ENCODE measurements around the gene METAP1.

DNA sequence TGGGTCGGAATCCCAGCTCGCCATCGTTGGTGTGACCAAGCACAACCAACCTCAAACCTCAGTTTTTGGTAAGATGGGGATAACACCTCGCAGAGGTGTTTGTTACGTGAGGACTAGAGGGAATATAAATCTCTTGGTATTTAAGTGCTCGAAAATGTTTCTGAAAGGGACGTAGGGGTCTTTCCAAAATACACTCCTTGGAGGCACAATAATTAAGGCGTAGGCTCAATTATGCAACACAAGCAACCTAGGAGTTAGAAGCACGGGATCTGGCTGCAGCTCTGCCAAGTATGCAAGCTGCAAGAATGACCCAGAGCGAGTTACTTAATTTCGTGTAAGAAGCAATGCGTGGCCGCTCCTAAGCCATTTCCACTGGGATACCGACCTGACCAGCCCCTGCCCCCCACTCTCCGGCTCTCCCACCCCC lies 92.5 kb downstream of the METAP1 start:
- TF ChIP-seq, protein P1, sequence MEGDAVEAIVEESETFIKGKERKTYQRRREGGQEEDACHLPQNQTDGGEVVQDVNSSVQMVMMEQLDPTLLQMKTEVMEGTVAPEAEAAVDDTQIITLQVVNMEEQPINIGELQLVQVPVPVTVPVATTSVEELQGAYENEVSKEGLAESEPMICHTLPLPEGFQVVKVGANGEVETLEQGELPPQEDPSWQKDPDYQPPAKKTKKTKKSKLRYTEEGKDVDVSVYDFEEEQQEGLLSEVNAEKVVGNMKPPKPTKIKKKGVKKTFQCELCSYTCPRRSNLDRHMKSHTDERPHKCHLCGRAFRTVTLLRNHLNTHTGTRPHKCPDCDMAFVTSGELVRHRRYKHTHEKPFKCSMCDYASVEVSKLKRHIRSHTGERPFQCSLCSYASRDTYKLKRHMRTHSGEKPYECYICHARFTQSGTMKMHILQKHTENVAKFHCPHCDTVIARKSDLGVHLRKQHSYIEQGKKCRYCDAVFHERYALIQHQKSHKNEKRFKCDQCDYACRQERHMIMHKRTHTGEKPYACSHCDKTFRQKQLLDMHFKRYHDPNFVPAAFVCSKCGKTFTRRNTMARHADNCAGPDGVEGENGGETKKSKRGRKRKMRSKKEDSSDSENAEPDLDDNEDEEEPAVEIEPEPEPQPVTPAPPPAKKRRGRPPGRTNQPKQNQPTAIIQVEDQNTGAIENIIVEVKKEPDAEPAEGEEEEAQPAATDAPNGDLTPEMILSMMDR (conservative IDR thresholded peaks at IDR 0.05 in 1 of 2, IDR thresholded peaks at IDR 0.05 in 1 of 2; ENCODE audit: low read depth in 1 of 2, low read length in 2 of 2) = no peak
- no peak for TF ChIP-seq EZH2 (IDR thresholded peaks at IDR 0.05; ENCODE audit: low read length, missing control alignments)
